Measurements from ENCODE around the gene ANAPC2.

The ANAPC2 gene

GRCh38 chr9:137218754-137219271, 30.5 kb upstream of the ANAPC2 start:
- intact Hi-C loops (cut with DNase I): no loop called here
- DNase-seq: no peak

- intact Hi-C loops (cut with DNase I): no loop called here
- DNase-seq: no peak
These were observed 29.9 kb upstream of the ANAPC2 start for GRCh38 chr9:137218212-137218753.

DNA sequence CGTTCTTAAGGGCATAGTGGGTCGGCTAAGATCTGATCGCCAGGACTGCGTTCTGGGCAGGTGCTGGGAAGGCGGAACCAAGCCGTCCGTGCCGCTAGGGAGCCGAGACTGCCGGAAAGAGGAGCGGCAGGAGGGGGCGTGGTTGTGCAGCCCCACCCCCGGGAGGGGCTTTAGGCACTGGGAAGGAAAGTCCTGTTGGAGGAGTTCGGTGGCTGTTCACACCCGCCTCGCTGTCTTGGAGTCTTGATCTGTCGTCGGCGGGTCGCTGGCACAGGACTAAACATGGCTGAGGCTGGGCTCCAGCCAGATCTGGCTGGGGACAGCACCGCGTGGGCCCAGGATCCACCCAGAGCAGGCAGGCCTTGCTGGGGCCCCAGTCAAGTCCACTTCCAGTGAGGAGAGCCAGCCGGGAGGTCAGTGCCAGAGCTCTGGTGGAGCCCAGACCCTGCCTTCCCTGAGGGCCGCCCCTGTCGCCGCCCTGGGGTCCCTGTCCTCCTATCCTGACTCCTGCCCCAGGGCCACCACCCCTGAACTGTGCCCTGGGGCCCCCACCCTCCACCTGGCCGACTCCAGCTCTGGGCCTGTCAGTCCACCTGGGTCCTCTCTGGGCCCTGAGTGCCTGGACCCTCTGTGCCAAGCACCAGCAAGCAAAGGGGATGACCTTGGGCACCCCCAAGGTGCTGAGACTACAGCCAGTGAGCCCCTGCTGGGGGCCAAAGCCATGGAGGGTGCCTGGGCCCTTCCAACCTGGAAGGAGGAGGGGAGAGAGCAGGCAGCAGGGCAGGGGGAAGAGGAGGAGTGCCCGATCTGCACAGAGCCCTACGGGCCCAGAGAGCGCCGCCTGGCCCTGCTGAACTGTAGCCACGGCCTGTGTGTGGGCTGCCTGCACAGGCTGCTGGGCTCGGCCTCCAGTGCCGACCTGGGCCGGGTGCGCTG, 29.2 kb upstream of the ANAPC2 start:
- DNase-seq: no peak
- intact Hi-C loops (cut with DNase I): no loop called here

GRCh38 chr9:137216188-137216965, 28.0 kb upstream of the ANAPC2 start:
- DNase-seq: no peak
- intact Hi-C loops (cut with DNase I): no loop called here

DNA sequence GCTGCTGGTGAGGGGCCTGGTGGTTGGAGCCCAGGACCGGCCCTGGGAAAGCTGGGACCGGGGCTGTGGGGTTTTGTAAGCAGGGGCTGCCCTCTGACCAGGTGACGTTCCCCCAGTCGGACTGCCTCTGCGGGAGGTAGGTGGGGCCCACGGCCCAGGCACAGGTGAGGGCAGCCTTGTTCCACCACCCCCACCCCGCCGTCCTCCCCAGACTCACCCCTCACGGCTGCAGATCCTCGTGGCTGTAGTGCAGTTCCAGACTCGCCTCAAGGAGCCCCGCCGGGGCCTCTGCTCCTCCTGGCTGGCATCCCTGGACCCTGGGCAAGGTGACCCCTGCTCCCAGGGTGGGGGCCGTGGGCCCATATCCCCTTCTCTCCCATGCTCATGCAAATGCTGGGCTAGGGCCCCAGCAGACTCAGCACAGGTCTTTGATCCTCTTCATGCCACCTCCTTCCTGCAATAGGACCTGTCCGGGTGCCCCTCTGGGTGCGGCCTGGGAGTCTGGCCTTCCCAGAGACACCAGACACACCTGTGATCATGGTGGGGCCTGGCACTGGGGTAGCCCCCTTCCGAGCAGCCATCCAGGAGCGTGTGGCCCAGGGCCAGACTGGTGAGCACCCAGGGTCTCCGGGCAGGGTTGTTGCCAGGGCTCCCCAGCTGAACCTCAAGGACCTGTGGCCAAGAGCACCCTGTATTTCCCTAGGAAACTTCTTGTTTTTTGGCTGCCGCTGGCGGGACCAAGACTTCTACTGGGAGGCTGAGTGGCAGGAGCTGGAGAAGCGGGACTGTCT, 27.0 kb upstream of the ANAPC2 start:
- DNase-seq: no peak
- intact Hi-C loops (cut with DNase I): no loop called here

DNA sequence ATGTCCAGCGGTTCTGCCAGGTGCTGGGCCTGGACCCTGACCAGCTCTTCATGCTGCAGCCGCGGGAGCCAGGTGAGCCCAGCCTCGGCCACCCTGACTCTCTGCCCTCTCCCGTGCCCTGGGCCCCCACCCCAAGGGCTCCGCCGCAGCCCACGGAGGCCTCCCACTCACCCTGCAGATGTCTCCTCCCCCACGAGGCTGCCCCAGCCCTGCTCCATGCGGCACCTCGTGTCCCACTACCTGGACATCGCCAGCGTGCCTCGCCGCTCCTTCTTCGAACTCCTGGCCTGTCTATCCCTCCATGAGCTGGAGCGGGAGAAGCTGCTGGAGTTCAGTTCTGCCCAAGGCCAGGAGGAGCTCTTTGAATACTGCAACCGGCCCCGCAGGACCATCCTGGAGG, 26.3 kb upstream of the ANAPC2 start:
- intact Hi-C loops (cut with DNase I): no loop called here
- no peak for DNase-seq

- DNase-seq: peak in 3 of 42 donors; percentile 36 to 47 (median 43)
These were observed 25.1 kb upstream of the ANAPC2 start for GRCh38 chr9:137213160-137214060.

GRCh38 chr9:137212520-137212919, 24.2 kb upstream of the ANAPC2 start:
- no peak for DNase-seq
- intact Hi-C loops (cut with DNase I): no loop called here

More at GRCh38 chr9:137213160-137214060, 25.1 kb upstream of the ANAPC2 start:
- intact Hi-C loops (cut with DNase I): no loop called here

- intact Hi-C loops (cut with DNase I): no loop called here
- no peak for DNase-seq
These were observed 23.2 kb upstream of the ANAPC2 start for GRCh38 chr9:137211532-137211931.

GRCh38 chr9:137206602-137207001, 18.2 kb upstream of the ANAPC2 start:
- DNase-seq: no peak
- intact Hi-C loops (cut with DNase I): no loop called here

DNA sequence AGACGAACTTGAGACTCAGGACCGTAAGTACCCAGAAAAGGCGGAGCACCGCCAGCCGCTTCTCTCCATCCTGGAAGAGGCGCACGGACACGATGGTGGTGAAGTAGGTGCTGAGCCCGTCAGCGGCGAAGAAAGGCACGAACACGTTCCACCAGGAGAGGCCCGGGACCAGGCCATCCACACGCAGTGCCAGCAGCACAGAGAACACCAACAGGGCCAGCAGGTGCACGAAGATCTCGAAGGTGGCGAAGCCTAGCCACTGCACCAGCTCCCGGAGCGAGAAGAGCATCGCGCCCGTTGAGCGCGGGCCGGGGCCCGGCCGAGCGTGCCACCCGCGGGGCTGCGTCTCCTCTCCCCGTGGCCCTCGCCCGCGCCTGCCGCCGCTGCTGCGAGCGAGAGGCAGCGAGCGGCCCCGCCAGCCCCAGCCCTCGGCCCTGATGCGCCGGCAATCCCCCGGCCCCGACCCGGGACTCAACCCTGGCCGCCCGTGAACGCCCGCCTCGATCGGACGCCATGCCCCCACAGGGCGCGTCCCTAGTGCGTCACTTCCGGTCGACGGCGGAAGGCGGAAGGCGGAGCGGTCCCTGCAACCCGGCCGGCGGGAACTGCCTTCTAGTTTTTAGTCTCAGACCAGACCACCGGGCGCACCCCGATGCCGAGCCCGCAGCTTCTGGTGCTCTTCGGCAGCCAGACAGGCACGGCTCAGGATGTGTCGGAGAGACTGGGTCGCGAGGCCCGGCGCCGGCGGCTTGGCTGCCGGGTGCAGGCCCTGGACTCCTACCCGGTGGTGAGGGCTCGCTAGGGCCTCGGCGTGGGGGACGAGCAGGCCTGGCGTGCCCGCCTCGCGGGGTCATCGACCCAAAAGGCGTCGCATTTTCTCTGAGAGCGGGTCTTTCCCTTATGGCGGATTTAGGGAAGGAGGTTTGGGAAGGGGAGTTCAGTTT, 17.0 kb upstream of the ANAPC2 start, which contains the start of the genes NDOR1 and TMEM203:
TSS of gene NDOR1 (plus strand) at position 575 of the 944 bp plus-strand sequence. CDS start at position 653, 78 bp downstream.
TSS of gene TMEM203 (minus strand) at position 523 of the 944 bp plus-strand sequence. CDS start at position 289, 234 bp downstream.
- peak; percentile 88 to 100 (median 98) for DNase-seq
- intact Hi-C loops (cut with DNase I): no loop called here

DNA sequence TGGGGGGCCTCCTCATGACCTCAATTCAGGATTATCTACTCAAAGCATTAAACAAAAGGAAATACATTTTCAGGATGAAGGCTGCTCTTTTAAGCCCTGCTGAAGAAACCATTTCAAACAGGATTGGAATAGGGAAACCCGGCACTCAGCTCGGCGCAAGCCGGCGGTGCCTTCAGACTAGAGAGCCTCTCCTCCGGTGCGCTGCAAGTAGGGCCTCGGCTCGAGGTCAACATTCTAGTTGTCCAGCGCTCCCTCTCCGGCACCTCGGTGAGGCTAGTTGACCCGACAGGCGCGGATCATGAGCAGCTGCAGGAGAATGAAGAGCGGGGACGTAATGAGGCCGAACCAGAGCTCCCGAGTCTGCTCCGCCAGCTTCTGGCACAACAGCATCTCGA, 16.4 kb upstream of the ANAPC2 start:
- no peak for DNase-seq
- intact Hi-C loops (cut with DNase I): no loop called here

DNA sequence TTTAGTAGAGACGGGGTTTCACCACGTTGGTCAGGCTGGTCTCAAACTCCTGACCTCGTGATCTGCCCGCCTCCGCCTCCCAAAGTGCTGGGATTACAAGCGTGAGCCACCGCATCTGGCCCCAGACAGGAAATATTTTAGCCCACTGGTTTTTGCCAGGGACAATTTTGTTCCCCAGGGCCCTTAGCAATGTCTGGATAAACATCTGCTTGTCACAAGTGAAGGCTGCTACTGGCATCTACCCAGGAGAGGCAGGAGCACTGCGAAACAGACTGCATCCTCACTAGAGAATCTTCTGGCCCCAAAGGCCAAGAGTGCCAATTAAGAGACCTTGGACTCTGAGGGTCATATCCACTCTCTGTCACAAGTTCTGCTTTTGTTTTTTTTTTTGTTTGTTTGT, 14.6 kb upstream of the ANAPC2 start:
- intact Hi-C loops (cut with DNase I): no loop called here
- DNase-seq: no peak

DNA sequence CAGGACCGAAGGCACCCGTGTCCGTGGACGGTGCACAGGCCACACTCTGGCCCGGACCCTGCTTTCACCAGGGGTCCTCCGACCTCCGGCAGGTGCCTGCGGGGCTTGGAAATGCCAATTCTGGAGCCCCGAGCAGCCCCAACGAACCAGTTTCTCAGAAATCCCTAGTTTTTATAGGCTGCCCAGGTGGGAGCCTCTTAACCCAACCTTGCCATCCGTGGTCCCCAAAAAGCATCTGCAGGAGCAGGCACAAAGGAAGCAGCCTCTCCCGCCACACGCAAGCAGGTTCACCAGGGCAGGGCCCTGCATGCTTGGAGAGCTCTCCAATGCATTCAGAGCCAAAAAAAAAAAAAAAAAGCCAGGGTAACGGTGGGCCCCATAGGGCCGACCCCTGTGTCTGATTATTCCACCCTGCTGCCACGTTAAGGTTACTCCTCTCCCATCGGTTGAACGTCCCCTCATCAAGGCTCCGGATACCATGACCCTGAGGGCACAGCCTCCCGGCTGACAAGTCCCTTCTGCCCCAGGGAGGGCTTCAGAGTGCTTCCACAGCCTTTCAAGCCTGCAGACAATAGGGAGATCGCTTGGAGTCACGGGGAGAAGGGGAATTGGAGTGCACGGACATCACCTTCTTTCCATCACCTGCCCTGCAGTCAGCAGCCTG, 13.0 kb upstream of the ANAPC2 start:
- intact Hi-C loops (cut with DNase I): no loop called here
- no peak for DNase-seq

DNA sequence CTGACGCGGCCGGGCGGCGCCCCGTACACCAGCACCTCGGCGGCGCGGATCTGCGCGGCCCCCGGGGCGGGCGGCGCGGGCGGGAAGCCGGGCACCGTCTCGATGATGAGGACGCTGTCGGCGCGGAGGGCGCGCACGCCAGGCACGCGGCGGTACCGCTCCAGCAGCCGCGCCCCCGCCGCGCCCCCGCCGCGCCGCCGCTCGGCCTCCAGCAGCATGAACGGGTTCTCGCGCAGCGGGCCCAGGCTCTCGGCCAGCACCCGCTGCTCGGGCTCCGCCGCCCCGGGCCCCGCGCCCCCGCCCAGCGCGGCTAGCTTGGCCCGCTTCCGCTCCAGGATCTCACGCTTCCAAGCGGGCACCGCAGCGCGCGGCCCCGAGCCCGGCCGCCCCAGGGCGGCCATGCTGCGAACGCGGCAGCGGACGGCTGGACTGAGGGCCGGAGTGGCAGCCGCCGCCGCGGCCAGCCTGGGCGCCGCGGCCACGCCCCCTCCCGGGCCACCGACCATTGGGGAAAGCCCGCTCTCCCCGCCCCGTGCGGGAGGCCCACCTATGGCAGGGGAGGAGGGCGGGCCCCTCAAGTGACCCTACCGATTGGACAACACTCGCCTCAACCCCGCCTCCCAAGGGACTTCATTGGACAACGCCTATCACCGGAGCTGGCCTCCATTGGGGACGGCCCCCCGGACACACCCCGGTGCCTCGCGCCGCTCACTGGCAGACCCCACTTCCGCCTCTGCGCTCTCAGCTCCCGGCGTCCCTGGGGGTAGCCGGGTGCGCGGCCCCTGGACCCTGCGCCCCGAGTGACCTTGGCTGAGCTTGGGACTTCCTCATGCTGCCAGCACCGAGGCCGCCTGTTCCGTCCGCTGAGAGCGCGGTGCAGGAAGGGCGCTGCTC, 12.2 kb upstream of the ANAPC2 start, which contains the start of gene TPRN:
TSS of gene TPRN (minus strand) at position 431 of the 894 bp plus-strand sequence. CDS start at position 401, 30 bp downstream.
- intact Hi-C loops (cut with DNase I): no loop called here
- peak; percentile 96 to 100 (median 99) for DNase-seq
